Measurements from ENCODE around the gene KCNAB1. TPM values are rescaled to one million over a fixed set of nuclear protein-coding genes. Genes with fewer than 3 reads are reported as not detected.

The KCNAB1 gene
- polyA plus RNA-seq, 4 donors, result 1.0 to 3.9 TPM; not detected in 2

- Histone ChIP-seq H3K36me3 (ENCODE audit: control insufficient read depth in 3 of 3, insufficient read depth in 2 of 3, low read depth in 1 of 3, low read length in 3 of 3) (no peaks in the 10 kb centered on the region), H3K27me3 (ENCODE audit: control insufficient read depth in 3 of 3, insufficient read depth in 3 of 3, low read length in 3 of 3) (no peaks in the 10 kb centered on the region), H3K4me3 (ENCODE audit: low read depth in 1 of 3, low read length in 3 of 3) (no peak overlapping the region), H3K27ac (ENCODE audit: low read depth in 1 of 3, low read length in 2 of 3) (no peak overlapping the region), H3K4me1 (ENCODE audit: control insufficient read depth in 3 of 3, insufficient read depth in 2 of 3, low read depth in 1 of 3, low read length in 2 of 3) (no peaks in the 10 kb centered on the region), H3K9me3 (ENCODE audit: control insufficient read depth in 2 of 2, insufficient read depth in 1 of 2, low read depth in 1 of 2, low read length in 1 of 2) (no peaks in the 10 kb centered on the region)
- FAIRE-seq, result no peak
- DNase-seq, result no peak
These were observed 463.1 kb downstream of the KCNAB1 start for GRCh38 chr3:156583469-156583868.

GRCh38 chr3:156586905-156587759, 466.8 kb downstream of the KCNAB1 start:
- H3K27ac ChIP-seq (ENCODE audit: low read depth in 1 of 3, low read length in 2 of 3), result no peak overlapping the region

GRCh38 chr3:156587760-156588069, 467.3 kb downstream of the KCNAB1 start:
- no peaks in the 10 kb centered on the region for H3K36me3 ChIP-seq (ENCODE audit: control insufficient read depth in 3 of 3, insufficient read depth in 2 of 3, low read depth in 1 of 3, low read length in 3 of 3)
- no peak overlapping the region for H3K4me3 ChIP-seq (ENCODE audit: low read depth in 1 of 3, low read length in 3 of 3)
- FAIRE-seq (no peak), DNase-seq (no peak)
- H3K9me3 ChIP-seq (ENCODE audit: control insufficient read depth in 2 of 2, insufficient read depth in 1 of 2, low read depth in 1 of 2, low read length in 1 of 2), result no peaks in the 10 kb centered on the region
- 56 to 83% (median 83%) methylated on average over 1 of the region's 1 CpG for WGBS, 3 donors
- no peaks in the 10 kb centered on the region for H3K27me3 ChIP-seq (ENCODE audit: control insufficient read depth in 3 of 3, insufficient read depth in 3 of 3, low read length in 3 of 3)
- peaks cover 0 to 2% (median 0%) of the 10 kb centered on the region in 3 donors for H3K4me1 ChIP-seq (ENCODE audit: control insufficient read depth in 3 of 3, insufficient read depth in 2 of 3, low read depth in 1 of 3, low read length in 2 of 3)
- H3K27ac ChIP-seq (ENCODE audit: low read depth in 1 of 3, low read length in 2 of 3), result no peak overlapping the region

More at GRCh38 chr3:156586905-156587759, 466.8 kb downstream of the KCNAB1 start:
- Histone ChIP-seq H3K9me3 (ENCODE audit: control insufficient read depth in 2 of 2, insufficient read depth in 1 of 2, low read depth in 1 of 2, low read length in 1 of 2) (no peaks in the 10 kb centered on the region), H3K4me3 (ENCODE audit: low read depth in 1 of 3, low read length in 3 of 3) (no peak overlapping the region), H3K4me1 (ENCODE audit: control insufficient read depth in 3 of 3, insufficient read depth in 2 of 3, low read depth in 1 of 3, low read length in 2 of 3) (no peaks in the 10 kb centered on the region), H3K27me3 (ENCODE audit: control insufficient read depth in 3 of 3, insufficient read depth in 3 of 3, low read length in 3 of 3) (no peaks in the 10 kb centered on the region), H3K36me3 (ENCODE audit: control insufficient read depth in 3 of 3, insufficient read depth in 2 of 3, low read depth in 1 of 3, low read length in 3 of 3) (no peaks in the 10 kb centered on the region)
- DNase-seq (peak in 1 of 2 donors; percentile 42), FAIRE-seq (no peak)
- 20 to 57% (median 31%) methylated on average over 5 of the region's 5 CpGs for WGBS, 3 donors

Other genes starting within 250 kb of the KCNAB1 start
- 10 to 100 TPM in 3 of 4 donors, 1 to 10 TPM in 1; 8.9 to 39.2 (median 18.9) TPM for gene GMPS, start 249.9 kb upstream of the KCNAB1 start, polyA plus RNA-seq